ENCODE data around the gene FLT1. TPM values are rescaled to one million over a fixed set of nuclear protein-coding genes. Genes with fewer than 3 reads are reported as not detected.

The FLT1 gene
- total and polyA plus RNA-seq, 2 of the 13 experiments (the other 11 are each of a cell fraction or from before 2014, with no cell fraction given), result 0.02 TPM; not detected in 1

GRCh38 chr13:28526876-28527275, 31.9 kb upstream of the FLT1 start (continued):
- no peak for TF ChIP-seq ZBTB2 (CRISPR knock-in tag; IDR thresholded peaks at IDR 0.05; ENCODE audit: low read depth)

- WGBS (ENCODE audit: low lambda C conversion rate), result 13% methylated on average over 8 of the region's 8 CpGs
- H4K20me1 ChIP-seq (ENCODE audit: insufficient read depth, low read length), result no peaks in the 10 kb centered on the region
- H3K27me3 ChIP-seq (ENCODE audit: control insufficient read depth in 1 of 2, insufficient read depth in 2 of 2, low read length in 2 of 2), result peaks cover 0 to 20% of the 10 kb centered on the region in 2 experiments; a peak in 2 of 5 replicates
- no peaks in the 10 kb centered on the region for H3K4me1 ChIP-seq (ENCODE audit: insufficient read depth, low read length)
- POLR2A ChIA-PET, result no interaction called here
- H3K27ac ChIP-seq (ENCODE audit: extremely low read length, insufficient read depth, low read length), result no peak overlapping the region
- H3K9ac ChIP-seq (ENCODE audit: insufficient read depth, low read depth, low read length), result no peak overlapping the region
- no peak overlapping the region for H3K4me3 ChIP-seq (replicated peaks in 1 of 3; ENCODE audit: insufficient read depth in 1 of 3, low read depth in 2 of 3, low read length in 3 of 3)
- no peak for DNase-seq (ENCODE audit: low spot score)
- H3K4me2 ChIP-seq (ENCODE audit: low read depth, low read length), result no peak overlapping the region
- no peaks in the 10 kb centered on the region for H3K9me3 ChIP-seq (ENCODE audit: low read length)
- in situ Hi-C loops (cut with HindIII; ENCODE audit: extremely low pct_ligation_motif_present, low pct_unique_long_range_greater_than_20kb), result no loop called here
- no peak for FAIRE-seq
- TF ChIP-seq FOSL1 (CRISPR knock-in tag; IDR thresholded peaks at IDR 0.05; ENCODE audit: borderline replicate concordance) (no peak), MBNL3 (CRISPR knock-in tag; conservative IDR thresholded peaks at IDR 0.05) (no peak), NONO (IDR thresholded peaks at IDR 0.05) (no peak), NONO (CRISPR knock-in tag; conservative IDR thresholded peaks at IDR 0.05) (no peak), ZNF850 (CRISPR knock-in tag; conservative IDR thresholded peaks at IDR 0.05) (no peak), NR2F6 (IDR thresholded peaks at IDR 0.05) (no peak), NR2F6 (CRISPR knock-in tag; IDR thresholded peaks at IDR 0.05) (no peak), POLR2AphosphoS5 (IDR thresholded peaks at IDR 0.05; ENCODE audit: low read depth, low read length) (no peak), HNF4A (CRISPR knock-in tag; IDR thresholded peaks at IDR 0.05) (no peak), U2AF1 (optimal IDR thresholded peaks at IDR 0.05; ENCODE audit: low read depth, low read length) (no peak), TFE3 (CRISPR knock-in tag; IDR thresholded peaks at IDR 0.05) (no peak), KDM5B (CRISPR knock-in tag; IDR thresholded peaks at IDR 0.05; ENCODE audit: borderline replicate concordance) (no peak), SAP130 (CRISPR knock-in tag; IDR thresholded peaks at IDR 0.05; ENCODE audit: low read depth) (no peak), DPF2 (CRISPR knock-in tag; IDR thresholded peaks at IDR 0.05; ENCODE audit: borderline replicate concordance, low read depth) (no peak)
- intact Hi-C loops (cut with micrococcal nuclease; ENCODE audit: unreplicated experiment), result no loop called here
- BruUV-seq (replicated peaks), result no TSS peak
- ATAC-seq, result no peak
- CTCF ChIA-PET (ENCODE audit: low intra/inter-chr PET ratio, low total read pairs), result no interaction called here
- H2AFZ ChIP-seq (ENCODE audit: low read length), result no peak overlapping the region
- H3K36me3 ChIP-seq (replicated peaks in 1 of 2; ENCODE audit: control insufficient read depth in 1 of 2, insufficient read depth in 2 of 2, low read length in 2 of 2), result no peaks in the 10 kb centered on the region
- H3K79me2 ChIP-seq (ENCODE audit: insufficient read depth, low read length), result no peaks in the 10 kb centered on the region
Measured at GRCh38 chr13:28522871-28523270, 27.9 kb upstream of the FLT1 start.
